DMS114 treated with DMSO at 0.1 percent for 48 hours (cell line): ENCODE measurements around the gene UAP1L1.
"Not testable (repeated sequence)": the region's sequence is repeated elsewhere in the genome, so short reads cannot be mapped to it uniquely, and the experiment has no call there.

Experiments
- DNase-seq: peaks from one replicate; lab custom pipeline; 2025; ENCODE audit not compliant: unreplicated experiment; lab: John Stamatoyannopoulos, UW

Gene UAP1L1

GRCh38 chr9:137113385-137114159 lies 36.3 kb downstream of the UAP1L1 start:
- DNase-seq = no peak

- DNase-seq = no peak
Measured at GRCh38 chr9:137114220-137114612, 36.9 kb downstream of the UAP1L1 start.

GRCh38 chr9:137114613-137115393 lies 37.5 kb downstream of the UAP1L1 start, which contains the start of gene DPP7:
TSS of gene DPP7 (minus strand) at chr9:137114733. CDS start at chr9:137114713, 20 bp downstream.
- DNase-seq = no peak

- DNase-seq = no peak
Measured at GRCh38 chr9:137115394-137116026, 38.2 kb downstream of the UAP1L1 start.

- DNase-seq = no peak
Measured at GRCh38 chr9:137116027-137116507, 38.8 kb downstream of the UAP1L1 start.

GRCh38 chr9:137116728-137117127 lies 39.4 kb downstream of the UAP1L1 start:
- no peak for DNase-seq

GRCh38 chr9:137117269-137117731 lies 40.0 kb downstream of the UAP1L1 start:
- no peak for DNase-seq

- DNase-seq = not testable (repeated sequence)
Measured at GRCh38 chr9:137118092-137118603, 40.8 kb downstream of the UAP1L1 start.

- DNase-seq = not testable (repeated sequence)
Measured at GRCh38 chr9:137121927-137122795, 44.8 kb downstream of the UAP1L1 start.

GRCh38 chr9:137122796-137123467 lies 45.6 kb downstream of the UAP1L1 start:
- not testable (repeated sequence) for DNase-seq

GRCh38 chr9:137123468-137123837 lies 46.1 kb downstream of the UAP1L1 start:
- no peak for DNase-seq

GRCh38 chr9:137123952-137124462 lies 46.7 kb downstream of the UAP1L1 start:
- DNase-seq = not testable (repeated sequence)

GRCh38 chr9:137126786-137127185 lies 49.5 kb downstream of the UAP1L1 start:
- no peak for DNase-seq

GRCh38 chr9:137127301-137128157 lies 50.2 kb downstream of the UAP1L1 start:
- no peak for DNase-seq

GRCh38 chr9:137128158-137128861 lies 51.0 kb downstream of the UAP1L1 start:
- no peak for DNase-seq

GRCh38 chr9:137128862-137129455 lies 51.6 kb downstream of the UAP1L1 start:
- DNase-seq = no peak

GRCh38 chr9:137129456-137130175 lies 52.3 kb downstream of the UAP1L1 start:
- DNase-seq = peak; percentile 78
